ENCODE measurements around the gene TWF1.
A peak's percentile ranks its signal among the peaks of the same experiment; 100 is the strongest.
"Not testable (repeated sequence)": the region's sequence is repeated elsewhere in the genome, so short reads cannot be mapped to it uniquely, and the experiment has no call there.

Gene TWF1

DNA sequence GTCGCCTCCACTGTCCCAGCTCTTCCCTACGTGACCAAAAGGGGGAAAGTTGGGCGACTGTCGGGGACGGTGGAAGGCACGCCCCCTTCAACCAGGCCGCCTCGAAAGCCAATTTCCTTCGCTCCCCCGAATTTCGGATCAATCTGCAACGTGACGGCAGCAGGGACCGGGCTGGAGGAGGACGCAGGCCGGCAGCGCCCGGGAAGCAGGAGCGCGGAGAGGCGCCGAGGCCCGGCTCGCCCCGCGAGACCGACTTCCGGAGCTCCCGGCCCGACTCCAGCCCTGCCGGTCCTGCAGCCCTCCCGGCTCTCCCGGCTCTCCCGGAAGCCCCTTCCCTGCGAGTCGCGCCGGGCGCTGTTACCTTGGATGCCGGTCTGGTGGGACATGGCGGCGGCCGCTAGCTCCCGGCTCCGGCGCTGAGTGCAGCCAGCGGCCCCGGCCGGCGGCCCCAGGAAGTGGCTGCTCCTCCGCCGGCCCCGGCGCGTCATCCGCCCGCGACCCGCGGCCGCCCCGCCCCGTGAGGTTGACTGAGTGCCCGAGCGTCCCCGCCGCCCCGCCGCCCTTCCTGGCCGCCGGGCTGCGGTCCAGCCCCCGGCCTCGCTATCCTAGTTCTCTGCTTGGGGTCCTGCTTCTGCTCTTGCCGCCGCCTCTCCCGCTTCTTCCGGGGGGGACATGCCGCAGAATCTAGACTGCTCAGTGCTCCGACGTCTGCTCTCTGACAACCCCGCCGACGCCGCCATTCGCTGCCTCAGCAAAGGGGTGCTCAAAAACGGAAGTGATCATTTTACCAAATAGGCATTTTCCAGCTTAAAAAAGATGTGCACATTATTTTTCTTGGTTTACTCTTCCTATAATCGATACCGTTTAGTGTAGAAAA, at the start of gene TWF1:
TSS of gene TWF1 (minus strand) at position 458 of the 877 bp plus-strand sequence. CDS start at position 386, 72 bp downstream.
- peak; percentile 75 for DNase-seq

- no peak for DNase-seq
These were observed 46.6 kb upstream of the TWF1 start for GRCh38 chr12:43852744-43853143.

- DNase-seq, result no peak
These were observed 42.7 kb upstream of the TWF1 start for GRCh38 chr12:43848786-43849185.

GRCh38 chr12:43848226-43848507, 42.0 kb upstream of the TWF1 start:
- DNase-seq, result no peak

- not testable (repeated sequence) for DNase-seq
These were observed 41.5 kb upstream of the TWF1 start for GRCh38 chr12:43847425-43848225.

- no peak for DNase-seq
These were observed 36.1 kb upstream of the TWF1 start for GRCh38 chr12:43842259-43842658.

GRCh38 chr12:43841253-43841652, 35.1 kb upstream of the TWF1 start:
- DNase-seq, result no peak

GRCh38 chr12:43840338-43840737, 34.2 kb upstream of the TWF1 start:
- no peak for DNase-seq

DNA sequence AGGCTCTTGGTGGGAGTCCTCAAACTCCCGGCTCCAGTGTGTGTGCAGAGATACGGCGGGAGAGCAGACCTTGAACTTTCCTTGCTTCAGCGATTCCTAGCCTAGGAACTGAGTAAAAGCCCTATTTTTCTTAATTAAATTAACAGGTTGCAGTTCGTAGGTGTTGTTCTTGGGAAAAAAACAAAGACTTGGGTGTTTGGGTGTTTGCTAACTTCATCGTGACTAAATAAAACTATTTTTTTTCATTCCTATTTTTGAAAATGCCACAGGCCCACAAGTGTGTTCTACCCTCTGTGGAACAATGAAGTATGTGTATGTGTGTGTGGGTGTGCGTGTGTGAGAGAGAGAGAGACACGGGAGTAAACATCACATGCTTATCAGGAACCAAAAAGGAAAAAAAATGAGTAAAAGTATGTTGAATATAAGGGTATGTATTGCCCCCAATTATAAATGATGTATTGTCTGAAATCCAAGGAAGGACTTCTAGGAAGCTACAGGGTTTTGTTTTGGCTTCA, 30.4 kb upstream of the TWF1 start:
- DNase-seq, result peak; percentile 81

GRCh38 chr12:43835656-43836474, 29.7 kb upstream of the TWF1 start, which contains the start of gene TMEM117:
TSS of gene TMEM117 (plus strand) at chr12:43836081.
- peak; percentile 81 for DNase-seq

DNA sequence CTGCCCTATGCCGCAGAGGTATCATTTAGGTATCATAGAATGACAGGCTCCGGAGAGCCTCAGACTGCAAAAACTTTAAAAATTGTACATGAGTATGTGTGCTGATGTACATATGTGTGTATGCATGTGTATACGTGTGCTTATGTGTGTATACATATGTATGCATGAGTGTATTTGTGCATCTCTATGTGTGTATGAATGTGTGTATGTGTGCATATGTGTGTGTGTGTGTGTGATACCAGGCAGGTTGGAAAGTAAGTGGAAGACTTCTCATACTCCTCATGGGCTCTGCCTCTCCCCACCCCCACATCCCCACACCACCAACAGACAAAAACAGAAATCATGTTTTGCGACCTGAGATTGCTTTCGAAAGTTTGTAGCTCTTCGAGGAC, 29.1 kb upstream of the TWF1 start:
- DNase-seq, result peak; percentile 35

DNA sequence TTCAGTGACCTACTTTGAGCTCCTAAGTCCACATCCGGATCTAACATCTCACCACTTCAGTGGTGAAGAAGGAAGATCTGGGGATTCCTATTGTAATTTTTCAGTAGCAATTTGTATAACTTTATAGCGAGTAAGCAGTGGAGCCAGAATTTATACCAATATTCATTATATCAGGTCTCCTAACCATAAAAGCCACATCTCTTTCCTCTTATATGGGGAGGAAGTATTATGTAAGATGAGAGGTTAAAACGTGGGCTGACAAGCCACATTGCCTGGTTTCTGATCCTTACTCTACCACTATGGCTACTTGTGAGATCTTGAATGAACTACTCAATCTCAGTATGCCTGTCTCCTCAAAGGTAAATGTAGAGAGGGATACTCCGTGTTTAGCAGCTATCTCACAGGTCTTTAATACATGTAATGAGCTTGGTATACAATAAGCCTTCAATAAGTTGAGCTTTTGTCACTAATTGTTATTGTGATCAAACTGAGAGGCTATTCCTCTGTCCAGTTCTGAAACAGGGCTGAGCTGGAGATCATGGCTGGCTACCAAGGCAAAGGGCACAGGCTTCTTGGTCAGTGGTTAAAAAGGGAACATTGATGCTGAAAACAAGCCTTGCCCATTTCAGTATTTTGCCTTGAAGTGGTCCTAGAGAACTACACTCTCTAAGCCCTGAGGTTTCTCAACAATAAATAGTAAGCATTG, 26.5 kb upstream of the TWF1 start:
- DNase-seq, result no peak

GRCh38 chr12:43827093-43827492, 21.0 kb upstream of the TWF1 start:
- DNase-seq, result no peak

- DNase-seq, result no peak
These were observed 20.6 kb upstream of the TWF1 start for GRCh38 chr12:43826681-43827080.

- DNase-seq, result no peak
These were observed 18.2 kb upstream of the TWF1 start for GRCh38 chr12:43824207-43824775.

- no peak for DNase-seq
These were observed 10.1 kb upstream of the TWF1 start for GRCh38 chr12:43816168-43816567.

DNA sequence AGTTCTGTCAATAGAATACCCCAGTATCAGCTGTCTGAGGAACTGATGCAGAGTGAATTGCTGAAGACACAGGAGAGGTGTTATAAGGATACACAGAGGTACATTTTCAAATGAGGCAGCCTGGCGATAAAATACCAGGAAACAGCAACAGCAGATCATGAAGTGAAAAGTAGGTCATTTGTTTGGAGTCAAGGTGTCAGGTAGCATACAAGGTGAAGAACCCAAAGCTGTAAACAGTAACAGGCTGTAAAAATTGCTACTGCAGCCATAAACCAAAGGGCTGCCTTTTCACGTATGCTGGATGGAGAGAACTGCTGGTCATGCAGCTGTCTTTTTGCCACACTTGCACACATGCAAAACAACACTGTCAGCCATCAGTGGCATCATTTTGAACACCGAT, 9.3 kb upstream of the TWF1 start:
- DNase-seq, result peak; percentile 39

- no peak for DNase-seq
These were observed 6.8 kb upstream of the TWF1 start for GRCh38 chr12:43812926-43813325.

- DNase-seq, result no peak
These were observed 5.9 kb upstream of the TWF1 start for GRCh38 chr12:43812057-43812456.

- DNase-seq, result no peak
These were observed 1.3 kb upstream of the TWF1 start for GRCh38 chr12:43807386-43807785.

DNA sequence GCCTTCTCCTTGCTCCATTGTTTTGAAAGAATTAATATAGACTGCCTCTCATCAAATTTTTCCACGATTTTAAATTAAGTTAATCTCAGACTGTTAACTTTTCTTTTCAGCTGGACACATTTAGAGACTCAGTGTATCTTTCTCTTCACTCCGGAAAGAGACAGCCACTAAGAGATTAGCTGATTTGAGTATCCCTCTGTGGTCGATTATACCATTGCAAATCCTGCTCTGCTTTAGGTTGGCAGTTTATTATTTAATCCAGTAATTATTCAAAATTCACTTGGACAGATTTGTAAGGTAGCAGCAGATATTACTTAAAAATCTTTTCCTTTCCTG, 588 bp upstream of the TWF1 start:
- DNase-seq, result no peak
